ENCODE measurements around the gene LGI4. TPM values are rescaled to one million over a fixed set of nuclear protein-coding genes. Genes with fewer than 3 reads are reported as not detected.

The LGI4 gene
- total and polyA plus RNA-seq, 2 experiments from 2014 or later: 3.4 to 4.3 TPM

GRCh38 chr19:35159606-35160005, 24.7 kb upstream of the LGI4 start:
- Histone ChIP-seq H3F3A (replicated peaks; ENCODE audit: low read depth) (0 out of 2 replicates have a peak, but pooled peaks cover 3% of the 10 kb centered on the region), H3K27me3 (ENCODE audit: insufficient read depth) (no peaks in the 10 kb centered on the region), H3K4me2 (no peak overlapping the region), H2AFZ (no peak overlapping the region), H3K9me2 (ENCODE audit: insufficient read depth) (no peaks in the 10 kb centered on the region), H3K4me1 (ENCODE audit: insufficient read depth) (peaks cover 10% of the 10 kb centered on the region; the same call in 1 of the 2 replicates), H4K20me1 (replicated peaks; ENCODE audit: insufficient read depth) (peaks cover 13% of the 10 kb centered on the region; the same call in 1 of the 2 replicates), H3K4me3 (no peak overlapping the region), H3K36me3 (ENCODE audit: insufficient read depth) (peaks cover 45% of the 10 kb centered on the region), H3K27ac (ENCODE audit: low read depth) (no peak overlapping the region), H3K79me2 (replicated peaks; ENCODE audit: insufficient read depth) (peaks cover 12% of the 10 kb centered on the region)
- H3K36me3 Mint-ChIP-seq (ENCODE audit: low read depth): peaks cover 85% of the 10 kb centered on the region
- DNase-seq (ENCODE audit: low spot score) (no peak), ATAC-seq (no peak)
- H3K27ac Mint-ChIP-seq: no peak overlapping the region
- no peak overlapping the region for H3K4me3 Mint-ChIP-seq
- H3K27me3 Mint-ChIP-seq (ENCODE audit: insufficient read depth, low read depth, poor library complexity): peaks cover 5% of the 10 kb centered on the region
- TF ChIP-seq CREB1 (CRISPR knock-in tag; IDR thresholded peaks at IDR 0.05; ENCODE audit: low read depth): no peak
- no peak for TF ChIP-seq ZNF114 (CRISPR knock-in tag; IDR thresholded peaks at IDR 0.05)
- TF ChIP-seq STAT1 (IDR thresholded peaks at IDR 0.05; ENCODE audit: unreplicated experiment): no peak
- no peak for TF ChIP-seq JUNB (IDR thresholded peaks at IDR 0.05; ENCODE audit: unreplicated experiment)
- no peak for TF ChIP-seq ETS1 (IDR thresholded peaks at IDR 0.05)
- TF ChIP-seq REST (IDR thresholded peaks at IDR 0.05; ENCODE audit: unreplicated experiment): no peak
- no peak for TF ChIP-seq POLR2AphosphoS5 (IDR thresholded peaks at IDR 0.05; ENCODE audit: low read depth)
- no peak for TF ChIP-seq EZH2 (IDR thresholded peaks at IDR 0.05; ENCODE audit: low read depth, unreplicated experiment)
- no peak for TF ChIP-seq ZNF462 (CRISPR knock-in tag; IDR thresholded peaks at IDR 0.05)
- TF ChIP-seq CTCF (conservative IDR thresholded peaks at IDR 0.05; ENCODE audit: low read depth in 2 of 2): no peak
- peaks cover 6% of the 10 kb centered on the region for H3K9me3 Mint-ChIP-seq
- peaks cover 13% of the 10 kb centered on the region for H3K4me1 Mint-ChIP-seq

All from GM23338 (cell line).